ENCODE results near the gene PRRT1. TPM values are rescaled to one million over a fixed set of nuclear protein-coding genes. Genes with fewer than 3 reads are reported as not detected.

The PRRT1 gene
- total and polyA plus RNA-seq, 2 of the 4 experiments (the other 2 are of a cell fraction): 0.99 TPM; not detected in 1

DNA sequence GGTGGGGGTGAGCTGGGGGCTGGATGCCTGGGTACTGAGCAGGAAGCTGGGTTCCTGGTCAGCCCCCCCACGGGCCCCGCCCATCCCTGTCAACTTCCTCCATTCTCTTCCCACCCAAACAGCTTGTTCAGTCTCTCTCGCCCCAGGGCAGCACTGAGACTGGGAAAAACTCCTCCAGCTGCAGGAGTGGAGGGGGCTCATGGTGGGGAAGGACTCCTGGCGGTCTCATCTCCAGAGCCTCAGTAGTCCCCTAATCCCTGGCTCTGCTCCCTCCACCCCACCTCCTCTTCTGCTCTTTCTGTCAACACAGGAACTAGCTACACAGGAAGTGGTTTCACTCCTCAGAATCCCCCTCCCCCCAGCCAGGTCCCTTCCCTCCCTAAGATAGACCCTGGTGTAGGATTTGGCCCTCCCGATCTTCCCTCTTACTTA, 40.9 kb upstream of the PRRT1 start, which contains the start of gene GPSM3:
Gene GPSM3 (minus strand): TSS at position 36 of the 432 bp plus-strand sequence. CDS start 130 bp downstream, outside the sequence.
- Histone ChIP-seq H4K5ac (ENCODE audit: low read depth, low read length) (peak within 1 kb of the TSS; percentile 100), H2AK5ac (ENCODE audit: low read depth, low read length) (peak within 1 kb of the TSS; percentile 100), H2AK9ac (replicated peaks; ENCODE audit: low read depth, low read length, poor library complexity) (peak within 1 kb of the TSS; percentile 98), H2BK5ac (ENCODE audit: low read depth, low read length, poor library complexity, severe bottlenecking) (peak within 1 kb of the TSS; percentile 95), H3K9me3 (ENCODE audit: control insufficient read depth, insufficient read depth, low read length) (no peaks in the 10 kb centered on the region), H3K4ac (ENCODE audit: low read depth, low read length) (peak within 1 kb of the TSS; percentile 98), H2BK120ac (ENCODE audit: low read depth, low read length) (peak within 1 kb of the TSS; percentile 93), H3K9ac (ENCODE audit: low read depth, low read length) (peak within 1 kb of the TSS; percentile 58), H2AFZ (replicated peaks; ENCODE audit: low read length, poor library complexity) (peak within 1 kb of the TSS; percentile 88), H4K8ac (ENCODE audit: low read depth in 2 of 2, low read length in 2 of 2) (peak within 1 kb of the TSS; percentile 77 to 97), H3K27ac (ENCODE audit: insufficient read depth, low read length) (peak within 1 kb of the TSS; percentile 92), H3K18ac (ENCODE audit: low read depth, low read length) (peak within 1 kb of the TSS; percentile 98), H3K36me3 (ENCODE audit: control insufficient read depth, insufficient read depth, low read length) (peaks cover 4% of the 10 kb centered on the region), H3K14ac (replicated peaks; ENCODE audit: low read depth, low read length) (peak within 1 kb of the TSS; percentile 96), H4K20me1 (ENCODE audit: insufficient read depth, low read length) (no peaks in the 10 kb centered on the region), H3K9me1 (ENCODE audit: insufficient read depth, low read length) (peaks cover 25% of the 10 kb centered on the region), H3K79me1 (ENCODE audit: low read depth in 1 of 2, low read length in 2 of 2) (peaks cover 20 to 61% of the 10 kb centered on the region in 2 experiments), H3K4me1 (ENCODE audit: control insufficient read depth, insufficient read depth, low read length) (peaks cover 15% of the 10 kb centered on the region), H3K23ac (ENCODE audit: low read depth, low read length) (peak within 1 kb of the TSS; percentile 94; the same call in 1 of the 2 replicates), H2BK15ac (ENCODE audit: low read depth, low read length) (peak within 1 kb of the TSS; percentile 90), H3K56ac (ENCODE audit: extremely low read depth, insufficient read depth, low read length) (peak within 1 kb of the TSS; percentile 42), H3K27me3 (ENCODE audit: control insufficient read depth, insufficient read depth, low read length) (no peaks in the 10 kb centered on the region), H3K4me2 (ENCODE audit: low read depth, low read length) (peak within 1 kb of the TSS; percentile 87), H3K4me3 (ENCODE audit: insufficient read depth, low read depth, low read length) (no peak within 1 kb of the TSS), H2BK20ac (ENCODE audit: low read depth, low read length) (peak within 1 kb of the TSS; percentile 84), H4K91ac (ENCODE audit: insufficient read depth, low read depth, low read length) (peak within 1 kb of the TSS; percentile 97)
- intact Hi-C loops (cut with micrococcal nuclease): no loop called here
- WGBS, 2 experiments (ENCODE audit: extremely low coverage in 2 of 2, insufficient read length in 1 of 2): no CpG with 5 or more reads among the region's 5 CpGs
- ChIA-PET POLR2A (ENCODE audit: unreplicated experiment) (no interaction called here), CTCF (no interaction called here)
- no peak for TF ChIP-seq FOS (IDR thresholded peaks at IDR 0.05; ENCODE audit: low read depth, low read length)
- no peak for TF ChIP-seq RCOR1 (IDR thresholded peaks at IDR 0.05; ENCODE audit: insufficient replicate concordance, low read length)
- TF ChIP-seq MAFK (IDR thresholded peaks at IDR 0.05; ENCODE audit: low read depth, low read length): no peak
- TF ChIP-seq MXI1 (IDR thresholded peaks at IDR 0.05; ENCODE audit: borderline replicate concordance, low read depth, low read length): no peak
- TF ChIP-seq MAZ (IDR thresholded peaks at IDR 0.05; ENCODE audit: borderline replicate concordance, low read depth, low read length): no peak
- no peak for TF ChIP-seq RAD21 (IDR thresholded peaks at IDR 0.05; ENCODE audit: low read length)
- DNase-seq: peak; percentile 36
- BruUV-seq (replicated peaks): no TSS peak
- no peak for ATAC-seq (ENCODE audit: low read depth)
- in situ Hi-C loops (cut with MboI; ENCODE audit: low sequenced_read_pairs): loop anchor here (5.0 to 25.0 kb wide), 2 partner anchors 75 to 770 kb away; partner anchors contain the start of genes BRD2 and HLA-DMA
- dilution Hi-C loops (cut with HindIII; ENCODE audit: low sequenced_read_pairs, unreplicated experiment): no loop called here

Measured in IMR-90 (cell line).